Measurements from ENCODE around the gene TLR5.

Gene TLR5

GRCh38 chr1:223088713-223089240 is 54.3 kb downstream of the TLR5 start:
- no peak overlapping the region for H3K4me3 ChIP-seq (ENCODE audit: low read depth, low read length, poor library complexity, severe bottlenecking)
- H3K27me3 ChIP-seq (ENCODE audit: insufficient read depth, low read length) = no peaks in the 10 kb centered on the region
- no peak overlapping the region for H3K27ac ChIP-seq (ENCODE audit: low read depth, low read length, poor library complexity, severe bottlenecking)
- no peak overlapping the region for H3K9ac ChIP-seq (ENCODE audit: low read length)
- TF ChIP-seq, protein P1, sequence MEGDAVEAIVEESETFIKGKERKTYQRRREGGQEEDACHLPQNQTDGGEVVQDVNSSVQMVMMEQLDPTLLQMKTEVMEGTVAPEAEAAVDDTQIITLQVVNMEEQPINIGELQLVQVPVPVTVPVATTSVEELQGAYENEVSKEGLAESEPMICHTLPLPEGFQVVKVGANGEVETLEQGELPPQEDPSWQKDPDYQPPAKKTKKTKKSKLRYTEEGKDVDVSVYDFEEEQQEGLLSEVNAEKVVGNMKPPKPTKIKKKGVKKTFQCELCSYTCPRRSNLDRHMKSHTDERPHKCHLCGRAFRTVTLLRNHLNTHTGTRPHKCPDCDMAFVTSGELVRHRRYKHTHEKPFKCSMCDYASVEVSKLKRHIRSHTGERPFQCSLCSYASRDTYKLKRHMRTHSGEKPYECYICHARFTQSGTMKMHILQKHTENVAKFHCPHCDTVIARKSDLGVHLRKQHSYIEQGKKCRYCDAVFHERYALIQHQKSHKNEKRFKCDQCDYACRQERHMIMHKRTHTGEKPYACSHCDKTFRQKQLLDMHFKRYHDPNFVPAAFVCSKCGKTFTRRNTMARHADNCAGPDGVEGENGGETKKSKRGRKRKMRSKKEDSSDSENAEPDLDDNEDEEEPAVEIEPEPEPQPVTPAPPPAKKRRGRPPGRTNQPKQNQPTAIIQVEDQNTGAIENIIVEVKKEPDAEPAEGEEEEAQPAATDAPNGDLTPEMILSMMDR (IDR thresholded peaks at IDR 0.05; ENCODE audit: low read length) = no peak
- no peak for TF ChIP-seq EZH2 (IDR thresholded peaks at IDR 0.05; ENCODE audit: borderline replicate concordance, low read length)
- H4K20me1 ChIP-seq (ENCODE audit: insufficient read depth, low read length) = no peaks in the 10 kb centered on the region
- no peaks in the 10 kb centered on the region for H3K36me3 ChIP-seq (ENCODE audit: insufficient read depth, low read length)
- no peak overlapping the region for H2AFZ ChIP-seq (ENCODE audit: low read length)
- no peak overlapping the region for H3K4me2 ChIP-seq (ENCODE audit: low read length)
- H3F3A ChIP-seq (ENCODE audit: insufficient read depth, low read length) = no peaks in the 10 kb centered on the region
- H3K79me2 ChIP-seq (ENCODE audit: insufficient read depth, low read length) = no peaks in the 10 kb centered on the region
- no peaks in the 10 kb centered on the region for H3K9me3 ChIP-seq (ENCODE audit: low read length)
- no peaks in the 10 kb centered on the region for H3K4me1 ChIP-seq (ENCODE audit: insufficient read depth, low read length, severe bottlenecking)
- no peaks in the 10 kb centered on the region for H3K9me2 ChIP-seq (ENCODE audit: low read depth, low read length)

GRCh38 chr1:223087291-223088255 is 55.5 kb downstream of the TLR5 start:
- Histone ChIP-seq H3K9me3 (ENCODE audit: low read length) (no peaks in the 10 kb centered on the region), H3K27me3 (ENCODE audit: insufficient read depth, low read length) (no peaks in the 10 kb centered on the region), H4K20me1 (ENCODE audit: insufficient read depth, low read length) (no peaks in the 10 kb centered on the region), H2AFZ (ENCODE audit: low read length) (no peak overlapping the region), H3F3A (ENCODE audit: insufficient read depth, low read length) (no peaks in the 10 kb centered on the region), H3K36me3 (ENCODE audit: insufficient read depth, low read length) (no peaks in the 10 kb centered on the region), H3K4me3 (ENCODE audit: low read depth, low read length, poor library complexity, severe bottlenecking) (no peak overlapping the region), H3K27ac (ENCODE audit: low read depth, low read length, poor library complexity, severe bottlenecking) (no peak overlapping the region), H3K9ac (ENCODE audit: low read length) (no peak overlapping the region), H3K9me2 (ENCODE audit: low read depth, low read length) (no peaks in the 10 kb centered on the region), H3K79me2 (ENCODE audit: insufficient read depth, low read length) (no peaks in the 10 kb centered on the region), H3K4me2 (ENCODE audit: low read length) (no peak overlapping the region), H3K4me1 (ENCODE audit: insufficient read depth, low read length, severe bottlenecking) (no peaks in the 10 kb centered on the region)
- TF ChIP-seq, protein P1 (IDR thresholded peaks at IDR 0.05; ENCODE audit: low read length) = no peak
- TF ChIP-seq EZH2 (IDR thresholded peaks at IDR 0.05; ENCODE audit: borderline replicate concordance, low read length) = no peak

DNA sequence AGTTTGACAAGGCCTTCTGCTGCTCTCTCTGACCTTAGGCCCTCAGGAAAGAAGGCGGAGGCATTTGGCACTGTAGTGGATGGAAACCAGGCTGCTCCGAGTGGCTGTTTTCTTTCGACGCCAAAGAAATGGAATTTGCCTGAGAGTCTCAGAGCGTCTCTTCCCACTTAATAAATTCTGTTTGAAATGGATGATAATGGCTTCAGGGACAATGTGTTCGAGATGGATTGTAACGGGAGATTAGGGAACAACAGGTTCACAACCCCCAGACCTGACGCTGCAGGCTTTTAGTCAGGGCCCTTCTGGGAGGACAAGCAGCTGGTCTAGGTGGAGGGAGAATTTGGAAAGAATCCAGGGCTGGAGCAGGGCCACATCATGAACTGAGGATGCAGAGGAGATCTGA is 58.6 kb downstream of the TLR5 start:
- no peaks in the 10 kb centered on the region for H3K36me3 ChIP-seq (ENCODE audit: insufficient read depth, low read length)
- H3K27ac ChIP-seq (ENCODE audit: low read depth, low read length, poor library complexity, severe bottlenecking) = no peak overlapping the region
- H3K4me2 ChIP-seq (ENCODE audit: low read length) = no peak overlapping the region
- H3K27me3 ChIP-seq (ENCODE audit: insufficient read depth, low read length) = no peaks in the 10 kb centered on the region
- no peaks in the 10 kb centered on the region for H3K9me3 ChIP-seq (ENCODE audit: low read length)
- H3F3A ChIP-seq (ENCODE audit: insufficient read depth, low read length) = no peaks in the 10 kb centered on the region
- no peak for TF ChIP-seq EZH2 (IDR thresholded peaks at IDR 0.05; ENCODE audit: borderline replicate concordance, low read length)
- TF ChIP-seq, protein P1 (IDR thresholded peaks at IDR 0.05; ENCODE audit: low read length) = no peak
- no peaks in the 10 kb centered on the region for H3K9me2 ChIP-seq (ENCODE audit: low read depth, low read length)
- H3K79me2 ChIP-seq (ENCODE audit: insufficient read depth, low read length) = no peaks in the 10 kb centered on the region
- no peak overlapping the region for H3K9ac ChIP-seq (ENCODE audit: low read length)
- H3K4me1 ChIP-seq (ENCODE audit: insufficient read depth, low read length, severe bottlenecking) = peaks cover 4% of the 10 kb centered on the region
- H3K4me3 ChIP-seq (ENCODE audit: low read depth, low read length, poor library complexity, severe bottlenecking) = no peak overlapping the region
- no peak overlapping the region for H2AFZ ChIP-seq (ENCODE audit: low read length)
- H4K20me1 ChIP-seq (ENCODE audit: insufficient read depth, low read length) = no peaks in the 10 kb centered on the region

Measured in OCI-LY1 (cell line).